A673 (cell line): ENCODE data around the gene LRGUK.

Experiments
- CTCF ChIP-seq: fragments of 300-800, 200-600 bp; sonication (generic); conservative IDR thresholded peaks from 2 replicates; pipeline ENCODE4 v1.5.1; 2017; ENCODE audit warnings: low read depth, mild to moderate bottlenecking, antibody characterized with exemption, low read length, moderate library complexity, mixed read lengths
- EZH2 ChIP-seq: fragments of 200-600 bp; sonication (generic); IDR thresholded peaks from 2 replicates; pipeline ENCODE4 v1.6.1; 2017; ENCODE audit warnings: borderline replicate concordance, low read depth, mild to moderate bottlenecking, mixed read lengths, antibody characterized with exemption, low read length; ENCODE audit not compliant: poor library complexity, severe bottlenecking

- TF ChIP-seq CTCF = no peak
- no peak for TF ChIP-seq EZH2
Observed at GRCh38 chr7:134287916-134288659, 160.9 kb downstream of the LRGUK start.
